Activated T-cell treated with anti-CD3 and anti-CD28 coated beads, Interleukin-2, amount 50 U/mL, for 72 hours (primary cell): Measurements from ENCODE around the gene CD300H. TPM values are rescaled to one million over a fixed set of nuclear protein-coding genes. Genes with fewer than 3 reads are reported as not detected.
A peak's percentile ranks its signal among the peaks of the same experiment; 100 is the strongest.
"Not testable (repeated sequence)": the region's sequence is repeated elsewhere in the genome, so short reads cannot be mapped to it uniquely, and the experiment has no call there.

Experiments used
- ATAC-seq, 2 donors: fragments of 150-1000 bp; cut with Tn5 transposase; replicated peaks in 1 of 2; 2 replicates each; pipeline ENCODE4 v1.10.0; 2021; ENCODE audit warnings: moderate library complexity in 2 of 2, mild to moderate bottlenecking in 1 of 2
- DNase-seq, 2 donors: peaks; one replicate each; pipeline ENCODE4 v3.0.0; 2021 to 2022; ENCODE audit warnings: mixed read lengths in 1 of 2
- H3K27ac Mint-ChIP-seq: one replicate; pipeline ENCODE4 v1.8.0; 2022; ENCODE audit warnings: mild to moderate bottlenecking, moderate library complexity, mixed read lengths
- H3K27me3 Mint-ChIP-seq: one replicate; pipeline ENCODE4 v1.8.0; 2022; ENCODE audit warnings: low read depth, mixed read lengths
- H3K36me3 Mint-ChIP-seq, 2 donors: one replicate each; pipeline ENCODE4 v1.8.0; 2022; ENCODE audit warnings: mixed read lengths in 2 of 2, mild to moderate bottlenecking in 1 of 2; ENCODE audit not compliant: insufficient read depth in 2 of 2
- H3K4me1 Mint-ChIP-seq: one replicate; pipeline ENCODE4 v1.8.0; 2022; ENCODE audit warnings: low read depth, mixed read lengths
- H3K4me3 Mint-ChIP-seq, 2 donors: one replicate each; pipeline ENCODE4 v1.8.0; 2022; ENCODE audit warnings: mild to moderate bottlenecking in 2 of 2, mixed read lengths in 2 of 2, moderate library complexity in 2 of 2
- H3K9me3 Mint-ChIP-seq, 2 donors: one replicate each; pipeline ENCODE4 v1.8.0; 2022; ENCODE audit warnings: mixed read lengths in 2 of 2
- total RNA-seq, 2 donors: library from RNA; stranded (reverse); gene quantifications; one replicate each; pipeline ENCODE4 v1.2.3, GENCODE V29; 2022

CD300H gene
- total RNA-seq, 2 donors from 2014 or later = not detected

DNA sequence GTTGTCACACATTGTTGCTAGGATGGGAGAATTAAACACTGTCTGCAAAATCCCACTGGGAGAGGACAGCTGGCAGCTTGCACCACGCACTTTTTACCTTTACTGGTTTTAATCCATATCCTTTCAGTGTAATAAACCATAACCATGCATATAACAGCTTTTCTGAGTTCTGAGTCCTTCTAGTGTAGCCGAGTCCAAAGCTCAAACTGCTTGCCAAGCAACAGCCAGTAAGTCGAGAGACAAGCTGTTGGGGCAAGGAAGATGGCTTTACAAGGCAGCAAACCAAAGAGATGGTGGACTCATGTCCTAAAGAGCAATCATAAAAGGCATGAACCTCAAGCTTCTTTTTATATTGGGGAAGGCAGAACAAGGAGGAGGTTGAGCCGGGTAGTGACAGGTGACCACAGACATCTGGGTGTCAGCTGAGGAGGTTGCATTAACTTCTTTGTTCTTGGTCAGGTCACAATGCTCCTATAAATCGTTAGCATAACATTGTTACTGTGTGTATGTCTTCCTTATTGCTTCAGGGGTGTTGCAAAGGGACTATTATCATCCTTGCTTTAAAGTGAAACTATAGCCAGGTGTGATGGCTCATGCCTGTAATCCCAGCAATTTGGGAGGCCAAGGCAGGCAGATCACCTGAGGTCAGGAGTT, 7.3 kb upstream of the CD300H start:
- Mint-ChIP-seq H3K36me3 (no peaks in the 10 kb centered on the region), H3K27ac (no peak overlapping the region), H3K9me3 (peaks cover 0 to 3% of the 10 kb centered on the region in 2 donors), H3K27me3 (peaks cover 13% of the 10 kb centered on the region), H3K4me1 (peaks cover 14% of the 10 kb centered on the region), H3K4me3 (no peak overlapping the region)
- ATAC-seq = no peak
- no peak for DNase-seq

DNA sequence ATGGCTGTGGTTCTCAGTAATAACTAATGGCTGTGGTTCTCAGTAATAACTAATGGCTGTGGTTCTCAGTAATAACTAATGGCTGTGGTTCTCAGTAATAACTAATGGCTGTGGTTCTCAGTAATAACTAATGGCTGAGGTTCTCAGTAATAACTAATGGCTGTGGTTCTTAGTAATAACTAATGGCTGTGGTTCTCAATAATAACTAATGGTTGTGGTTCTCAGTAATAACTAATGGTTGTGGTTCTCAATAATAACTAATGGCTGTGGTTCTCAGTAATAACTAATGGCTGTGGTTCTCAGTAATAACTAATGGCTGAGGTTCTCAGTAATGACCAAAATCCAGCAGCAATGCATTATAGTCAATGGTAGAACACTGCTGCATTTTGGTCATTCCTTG, 6.3 kb upstream of the CD300H start:
- peaks cover 21% of the 10 kb centered on the region for H3K4me1 Mint-ChIP-seq

DNA sequence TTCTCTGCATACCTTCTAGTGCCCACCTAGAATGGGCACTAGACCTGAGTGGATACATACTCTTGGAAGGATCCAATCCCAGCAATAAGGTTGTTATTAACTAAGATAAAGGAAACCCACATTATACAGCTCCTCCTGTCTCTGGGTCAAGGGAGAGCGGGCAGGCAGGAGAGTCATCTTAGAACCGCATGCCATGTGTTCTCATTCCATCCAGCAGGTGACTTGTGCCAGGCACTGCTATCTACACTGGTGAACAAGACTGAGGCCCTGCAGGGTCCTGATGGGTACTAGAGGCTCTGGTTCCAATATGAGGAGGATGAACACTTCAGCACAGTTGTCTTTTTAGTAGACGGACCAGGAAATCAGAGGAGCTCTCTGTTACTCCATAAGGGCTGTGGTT, 5.9 kb upstream of the CD300H start:
- Mint-ChIP-seq H3K4me3 (no peak overlapping the region), H3K27ac (no peak overlapping the region), H3K27me3 (peaks cover 23% of the 10 kb centered on the region), H3K4me1 (peaks cover 25% of the 10 kb centered on the region), H3K36me3 (peaks cover 0 to 2% of the 10 kb centered on the region in 2 donors), H3K9me3 (peaks cover 3 to 7% of the 10 kb centered on the region in 2 donors)
- no peak for DNase-seq
- ATAC-seq = no peak

More for the DNA sequence above, 6.3 kb upstream of the CD300H start:
- not testable (repeated sequence) for H3K27ac Mint-ChIP-seq, H3K9me3 Mint-ChIP-seq, H3K36me3 Mint-ChIP-seq, ATAC-seq, DNase-seq, H3K4me3 Mint-ChIP-seq
- H3K27me3 Mint-ChIP-seq = peaks cover 18% of the 10 kb centered on the region

DNA sequence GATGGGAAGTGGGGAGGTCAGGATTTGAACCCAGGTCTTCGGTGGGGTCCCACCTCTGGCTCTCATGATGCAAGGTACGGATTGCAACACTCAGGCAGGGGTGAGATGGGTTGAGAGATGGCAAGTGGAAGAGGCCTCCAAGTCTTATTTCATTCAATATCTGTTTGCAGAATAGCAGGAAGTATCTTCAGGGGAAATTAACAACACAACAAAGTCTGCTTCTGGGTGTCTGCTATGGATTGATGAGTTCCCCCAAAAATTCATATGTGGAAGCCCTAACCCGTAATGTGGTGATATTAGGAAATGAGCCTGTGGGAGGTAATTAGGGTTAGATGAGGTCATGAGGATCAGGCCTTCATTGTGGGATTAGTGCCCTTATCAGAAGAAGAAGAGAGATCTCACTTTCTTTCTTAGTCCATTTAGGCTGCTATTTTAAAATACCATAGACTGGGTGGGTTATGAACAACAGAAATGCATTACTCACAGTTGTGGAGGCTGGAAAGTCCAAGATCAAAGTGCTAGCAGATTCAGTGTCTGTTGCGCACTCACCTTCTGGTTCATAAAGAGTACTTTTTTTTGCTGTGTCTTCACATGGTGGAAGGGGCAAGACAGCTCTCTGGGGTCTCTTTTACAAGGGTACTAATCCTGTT, 4.4 kb upstream of the CD300H start:
- ATAC-seq (peak in 1 of 2 donors; percentile 27), DNase-seq (no peak)
- no peak overlapping the region for H3K27ac Mint-ChIP-seq
- peaks cover 0 to 2% of the 10 kb centered on the region in 2 donors for H3K36me3 Mint-ChIP-seq
- H3K4me3 Mint-ChIP-seq = no peak overlapping the region
- H3K4me1 Mint-ChIP-seq = peaks cover 27% of the 10 kb centered on the region
- peaks cover 25% of the 10 kb centered on the region for H3K27me3 Mint-ChIP-seq
- peaks cover 3 to 7% of the 10 kb centered on the region in 2 donors for H3K9me3 Mint-ChIP-seq

DNA sequence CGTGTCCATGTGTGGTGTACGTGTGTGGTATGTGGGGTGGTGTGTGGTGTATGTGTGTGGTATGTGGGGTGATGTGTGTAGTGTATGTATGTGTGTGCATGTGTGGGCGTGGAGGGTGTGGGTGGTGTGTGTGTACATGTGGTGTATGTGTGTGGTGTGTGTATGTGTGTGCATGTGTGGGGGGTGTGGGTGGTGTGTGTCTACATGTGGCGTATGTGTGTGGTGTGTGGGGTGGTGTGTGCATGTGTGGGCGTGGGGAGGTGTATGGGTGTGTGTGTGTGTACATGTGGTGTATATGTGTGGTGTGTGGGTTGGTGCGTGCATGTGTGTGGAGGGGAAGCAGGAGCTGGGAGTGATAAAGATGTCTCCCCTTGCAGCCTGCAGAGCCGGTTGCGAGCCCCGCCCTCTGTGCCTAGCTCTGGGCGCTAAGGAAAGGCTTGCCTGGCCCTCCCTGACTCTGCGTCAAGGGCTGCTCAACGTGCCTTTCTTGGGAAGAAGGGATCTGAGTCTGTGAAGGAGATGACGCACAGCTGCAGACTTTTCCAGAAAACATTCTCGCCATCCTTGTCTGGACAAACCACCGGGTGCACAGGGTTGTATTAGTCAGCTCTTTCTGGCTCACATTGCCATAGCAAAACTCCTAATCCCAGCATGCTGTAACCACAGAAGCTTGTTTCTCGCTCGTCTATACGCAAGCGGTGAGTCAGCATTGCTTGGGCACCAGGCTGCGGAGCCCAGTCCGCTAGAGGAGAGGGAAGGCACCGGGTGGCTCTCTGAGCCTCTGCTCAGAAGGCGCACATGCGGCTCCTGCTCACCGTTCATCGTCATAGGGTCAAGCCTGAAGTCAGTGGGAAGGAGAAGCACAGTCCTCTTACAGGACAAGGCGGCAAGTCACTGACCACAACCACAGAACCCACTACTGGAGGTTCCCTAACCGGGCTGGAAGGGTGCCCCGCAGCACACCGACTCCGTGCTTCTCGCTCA, 2.0 kb upstream of the CD300H start:
- Mint-ChIP-seq H3K27me3 (peaks cover 14% of the 10 kb centered on the region), H3K9me3 (peaks cover 0 to 7% of the 10 kb centered on the region in 2 donors)

DNA sequence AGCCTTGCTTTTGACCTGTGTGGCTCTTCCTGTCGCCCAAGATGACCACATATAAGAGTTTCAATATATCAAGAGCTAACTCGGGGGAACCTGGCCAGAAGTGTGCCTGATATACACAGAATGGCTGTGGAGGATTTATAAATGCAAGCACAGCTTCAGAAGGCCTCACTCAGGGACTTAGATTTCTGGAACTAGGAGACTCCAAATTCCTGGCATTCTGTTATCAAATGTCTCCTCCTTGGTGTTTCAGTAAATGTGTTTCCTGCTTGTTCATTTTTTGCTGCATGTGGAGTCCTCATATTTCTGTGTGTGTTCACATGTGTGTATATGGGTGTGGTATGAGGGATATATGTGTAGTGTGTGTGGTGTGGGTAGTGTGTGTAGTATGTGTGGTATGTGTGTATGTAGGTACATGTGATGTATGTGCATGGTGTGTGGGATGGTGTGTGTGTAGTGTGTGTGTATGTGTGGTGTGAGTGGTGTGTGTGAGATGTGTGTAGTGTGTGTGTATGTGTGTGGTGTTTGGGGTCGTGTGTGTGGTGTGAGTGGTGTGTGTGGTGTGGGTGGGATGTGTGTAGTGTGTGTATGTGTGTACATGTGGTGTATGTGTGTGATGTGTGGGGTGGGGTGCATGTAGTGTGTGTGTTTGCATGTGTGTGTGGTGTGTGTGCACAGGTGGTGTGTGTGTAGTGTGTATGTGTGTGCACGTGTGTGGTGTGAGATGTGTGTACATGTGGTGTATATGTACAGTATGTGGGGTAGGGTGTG, 981 bp upstream of the CD300H start:
- Mint-ChIP-seq H3K4me1 (peaks cover 27% of the 10 kb centered on the region), H3K27me3 (peaks cover 18% of the 10 kb centered on the region), H3K36me3 (peaks cover 0 to 2% of the 10 kb centered on the region in 2 donors), H3K27ac (no peak overlapping the region), H3K9me3 (peaks cover 0 to 7% of the 10 kb centered on the region in 2 donors), H3K4me3 (no peak overlapping the region)
- ATAC-seq = no peak
- no peak for DNase-seq

More for the DNA sequence above, 2.0 kb upstream of the CD300H start:
- peaks cover 0 to 2% of the 10 kb centered on the region in 2 donors for H3K36me3 Mint-ChIP-seq
- H3K27ac Mint-ChIP-seq = no peak overlapping the region
- peaks cover 27% of the 10 kb centered on the region for H3K4me1 Mint-ChIP-seq
- peak; percentile 43 to 44 for DNase-seq
- ATAC-seq = peak; percentile 75 to 78
- peak overlapping the region in 1 of 2 donors; percentile 2 for H3K4me3 Mint-ChIP-seq

DNA sequence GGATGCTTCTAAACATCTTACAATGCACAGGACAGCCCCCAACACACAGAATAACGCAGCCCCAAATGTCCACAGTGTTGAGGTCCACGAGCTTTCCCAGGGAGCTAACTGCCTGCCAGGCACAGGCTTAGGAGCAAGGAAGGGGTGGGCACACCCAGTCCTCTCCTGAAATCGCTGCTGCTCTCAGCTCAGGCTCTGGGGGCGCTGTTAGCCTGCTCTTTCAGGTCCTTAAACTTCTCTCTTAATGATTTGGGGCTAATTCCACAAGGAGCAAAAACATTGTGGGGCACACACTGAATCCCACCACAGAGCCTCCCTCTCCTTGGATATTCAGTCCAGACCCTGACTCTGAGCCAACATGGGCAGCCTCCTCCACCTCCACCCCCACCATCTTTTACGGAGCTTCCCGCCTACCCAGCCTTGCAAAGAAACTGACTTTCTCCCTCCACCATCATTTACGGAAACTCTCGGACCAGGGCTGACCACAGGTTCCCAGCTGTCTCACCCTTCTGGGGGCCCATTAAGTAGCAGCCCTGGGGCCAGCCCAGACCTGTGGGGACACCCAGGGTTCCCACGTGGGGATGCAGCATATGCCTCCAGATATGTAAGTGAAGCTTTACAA, 1.1 kb downstream of the CD300H start:
- Mint-ChIP-seq H3K27ac (no peak overlapping the region), H3K4me1 (peaks cover 19% of the 10 kb centered on the region), H3K4me3 (no peak overlapping the region), H3K36me3 (peaks cover 0 to 2% of the 10 kb centered on the region in 2 donors), H3K9me3 (peaks cover 0 to 7% of the 10 kb centered on the region in 2 donors), H3K27me3 (peaks cover 20% of the 10 kb centered on the region)
- DNase-seq = peak; percentile 22 to 34
- ATAC-seq = no peak

DNA sequence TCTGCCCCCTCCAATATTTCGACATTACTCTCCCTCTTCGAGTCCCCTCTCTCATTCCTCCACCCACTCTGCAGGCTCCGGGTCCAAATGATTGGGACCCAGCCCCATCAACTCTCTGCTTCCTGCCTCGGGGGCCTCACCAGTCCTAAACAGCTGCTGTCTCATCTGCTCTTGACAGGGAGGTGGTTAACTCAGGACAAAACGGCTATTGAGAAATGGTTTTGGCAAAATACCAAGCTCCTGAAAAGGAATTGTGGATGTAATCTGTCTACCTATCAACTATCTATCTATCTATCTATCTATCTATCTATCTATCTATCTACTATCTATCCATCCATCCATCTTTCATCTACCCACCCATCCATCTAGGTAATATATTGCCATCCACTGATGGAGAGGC, 2.2 kb downstream of the CD300H start:
- DNase-seq (no peak), ATAC-seq (no peak)
- Mint-ChIP-seq H3K4me1 (peaks cover 19% of the 10 kb centered on the region), H3K9me3 (peaks cover 0 to 7% of the 10 kb centered on the region in 2 donors), H3K4me3 (no peak overlapping the region), H3K27me3 (peaks cover 20% of the 10 kb centered on the region), H3K27ac (no peak overlapping the region), H3K36me3 (peaks cover 0 to 2% of the 10 kb centered on the region in 2 donors)

DNA sequence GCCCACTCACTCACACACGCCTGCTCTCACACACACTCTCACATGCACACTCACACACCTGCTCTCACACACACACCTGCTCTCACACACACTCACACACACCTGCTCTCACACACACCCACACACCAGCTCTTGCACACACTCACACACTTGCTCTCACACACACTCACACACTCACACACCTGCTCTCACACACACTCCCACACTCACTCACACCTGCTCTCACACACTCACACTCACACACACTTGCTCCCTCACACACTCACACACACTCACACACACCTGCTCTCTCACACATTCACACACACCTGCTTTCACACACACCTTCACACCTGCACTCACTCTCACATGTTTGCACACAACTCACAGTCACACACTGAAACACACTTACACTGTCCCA, 4.0 kb downstream of the CD300H start:
- Mint-ChIP-seq H3K4me1 (peaks cover 13% of the 10 kb centered on the region), H3K36me3 (peaks cover 0 to 1% of the 10 kb centered on the region in 2 donors), H3K27me3 (peaks cover 11% of the 10 kb centered on the region), H3K4me3 (no peak overlapping the region), H3K9me3 (peaks cover 0 to 2% of the 10 kb centered on the region in 2 donors), H3K27ac (no peak overlapping the region)
- DNase-seq (no peak), ATAC-seq (no peak)

DNA sequence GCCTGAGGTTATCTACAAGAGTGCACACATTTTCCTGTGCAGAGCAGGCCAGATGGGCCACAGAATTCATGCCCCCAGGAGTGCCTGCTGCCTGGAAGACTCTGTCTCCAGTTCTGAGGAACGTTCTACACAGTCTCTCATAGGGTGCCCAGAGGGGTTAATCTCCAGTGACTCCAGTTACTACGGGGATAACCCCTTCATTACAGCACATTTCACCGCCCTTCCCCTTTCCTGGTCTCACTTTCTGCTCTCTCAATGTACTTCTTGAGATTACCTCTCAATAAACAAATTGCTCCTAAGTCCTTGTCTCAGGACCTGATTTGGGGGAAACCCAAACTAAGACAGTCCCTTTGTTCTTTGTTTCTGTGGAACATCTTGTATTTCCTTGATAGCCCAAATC, 5.7 kb downstream of the CD300H start:
- no peak overlapping the region for H3K27ac Mint-ChIP-seq
- peaks cover 9% of the 10 kb centered on the region for H3K4me1 Mint-ChIP-seq
- no peak overlapping the region for H3K4me3 Mint-ChIP-seq

DNA sequence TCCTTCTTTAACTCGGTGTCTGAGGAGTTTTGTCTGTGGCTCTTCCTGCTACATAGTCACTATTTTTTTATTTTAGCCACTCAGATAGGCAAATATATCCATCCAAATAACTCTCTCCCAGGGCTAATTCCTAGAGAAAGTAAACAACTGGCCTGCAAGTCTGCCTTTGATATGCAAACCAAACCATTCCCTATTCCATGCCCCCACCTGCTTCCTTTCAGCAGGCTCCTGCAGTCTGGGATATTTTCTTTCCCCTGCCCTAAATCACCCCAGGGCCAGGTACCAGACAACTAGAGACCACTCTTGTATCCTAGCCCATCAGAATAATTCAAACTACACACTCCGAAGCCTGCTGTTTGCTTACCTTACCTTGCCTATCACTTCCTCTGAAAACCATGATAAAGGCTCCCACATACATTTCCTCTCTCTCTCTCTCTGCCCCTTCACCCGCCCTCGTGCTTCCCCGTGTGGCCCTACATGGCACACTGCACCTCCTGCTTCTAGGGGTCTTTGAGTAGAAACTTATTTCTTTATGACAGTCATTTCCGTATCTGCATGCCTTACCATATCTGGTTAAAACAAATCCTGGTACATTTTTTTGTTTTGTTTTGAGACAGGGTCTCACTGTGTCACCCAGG, 8.3 kb downstream of the CD300H start:
- peak in 1 of 2 donors; percentile 56 for ATAC-seq
- Mint-ChIP-seq H3K27ac (peak overlapping the region; percentile 12), H3K4me1 (peaks cover 9% of the 10 kb centered on the region), H3K4me3 (no peak overlapping the region), H3K27me3 (peaks cover 7% of the 10 kb centered on the region), H3K9me3 (peaks cover 0 to 2% of the 10 kb centered on the region in 2 donors), H3K36me3 (no peaks in the 10 kb centered on the region)
- no peak for DNase-seq

More for the DNA sequence above, 5.7 kb downstream of the CD300H start:
- Mint-ChIP-seq H3K9me3 (no peaks in the 10 kb centered on the region), H3K36me3 (no peaks in the 10 kb centered on the region), H3K27me3 (peaks cover 7% of the 10 kb centered on the region)
- ATAC-seq (no peak), DNase-seq (no peak)
